Omental fat pad (tissue), 4 donors: ENCODE data around the gene SLC38A4. TPM values are rescaled to one million over a fixed set of nuclear protein-coding genes. Genes with fewer than 3 reads are reported as not detected.

Experiments used
- ATAC-seq: fragments of 150-250 bp; one replicate; pipeline ENCODE4 v1.9.1; 2016; ENCODE audit warnings: mild to moderate bottlenecking, moderate library complexity; ENCODE audit not compliant: low FRiP score
- DNase-seq: peaks from one replicate; pipeline ENCODE4 v3.0.0-alpha.2; 2019; ENCODE audit warnings: low spot score
- CTCF ChIP-seq, 3 donors: fragments of 450-650 bp; IDR thresholded peaks; one replicate each; pipeline ENCODE4 v1.5.1; 2016 to 2017; ENCODE audit warnings: antibody characterized with exemption in 3 of 3, mild to moderate bottlenecking in 3 of 3, moderate library complexity in 2 of 3
- total RNA-seq, 4 donors: library from RNA; depleted of rRNA; stranded (reverse); fragments of >200 nt; gene quantifications; one replicate each; pipeline ENCODE4 v1.1.0, GENCODE V29; 2016

SLC38A4 gene
- total RNA-seq, 4 donors from 2014 or later: 0.31 to 0.46 TPM; not detected in 2

DNA sequence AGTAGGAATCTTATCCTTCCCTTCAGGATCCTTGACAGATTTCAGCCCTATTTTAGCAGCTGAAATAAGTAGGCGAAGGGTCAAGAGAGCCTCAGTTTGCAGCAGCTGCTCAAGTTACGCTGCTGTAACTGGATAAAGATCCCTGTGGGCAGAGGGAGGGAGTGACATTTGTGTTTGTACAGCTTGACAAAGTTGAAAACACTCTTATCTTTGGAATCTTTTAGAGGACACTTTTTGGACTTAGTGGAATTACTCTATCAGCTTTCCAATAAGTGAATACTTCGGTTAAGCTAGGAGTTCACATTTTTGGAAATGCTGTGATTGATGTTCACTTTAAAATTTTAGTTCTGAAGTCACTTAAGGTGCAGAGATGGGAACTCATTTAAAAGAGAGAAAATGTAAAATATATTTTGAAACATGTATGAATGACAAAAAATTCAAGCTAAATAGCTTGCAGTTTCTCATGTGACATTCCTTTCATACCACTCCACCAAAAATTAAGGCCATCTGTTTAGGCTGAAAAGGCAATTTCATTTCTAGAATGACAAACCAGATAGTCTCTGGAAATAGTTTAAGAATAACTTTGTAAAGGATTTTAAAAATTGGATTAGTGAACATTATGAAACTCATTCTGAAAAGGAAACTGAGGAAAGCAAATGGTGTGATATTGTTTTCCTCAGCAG is 55.2 kb downstream of the SLC38A4 start:
- ATAC-seq (no peak), DNase-seq (no peak)
- no peak for TF ChIP-seq CTCF (IDR thresholded peaks at IDR 0.05)

GRCh38 chr12:46764005-46764404 is 61.8 kb downstream of the SLC38A4 start:
- no peak for DNase-seq
- no peak for ATAC-seq

DNA sequence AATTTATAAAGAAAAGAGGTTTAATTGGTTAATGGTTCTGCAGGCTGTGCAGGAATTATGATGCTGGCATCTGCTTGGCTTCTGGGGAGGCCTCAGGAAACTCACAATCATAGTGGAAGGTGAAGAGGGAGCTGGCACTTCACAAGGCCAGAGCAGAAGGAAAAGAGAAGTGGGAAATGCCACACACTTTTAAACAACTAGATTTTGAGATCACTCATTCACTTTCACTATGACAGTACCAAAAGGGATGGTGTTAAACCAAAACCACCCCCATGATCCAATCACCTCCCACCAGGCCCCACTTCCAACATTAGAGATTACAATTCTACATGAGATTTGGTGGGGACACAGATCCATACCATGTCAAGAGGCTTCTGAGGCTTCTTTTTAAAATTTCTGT is 62.6 kb downstream of the SLC38A4 start:
- ATAC-seq: no peak
- DNase-seq: no peak
- no peak for TF ChIP-seq CTCF (IDR thresholded peaks at IDR 0.05)

More at GRCh38 chr12:46764005-46764404, 61.8 kb downstream of the SLC38A4 start:
- TF ChIP-seq CTCF (IDR thresholded peaks at IDR 0.05): no peak

DNA sequence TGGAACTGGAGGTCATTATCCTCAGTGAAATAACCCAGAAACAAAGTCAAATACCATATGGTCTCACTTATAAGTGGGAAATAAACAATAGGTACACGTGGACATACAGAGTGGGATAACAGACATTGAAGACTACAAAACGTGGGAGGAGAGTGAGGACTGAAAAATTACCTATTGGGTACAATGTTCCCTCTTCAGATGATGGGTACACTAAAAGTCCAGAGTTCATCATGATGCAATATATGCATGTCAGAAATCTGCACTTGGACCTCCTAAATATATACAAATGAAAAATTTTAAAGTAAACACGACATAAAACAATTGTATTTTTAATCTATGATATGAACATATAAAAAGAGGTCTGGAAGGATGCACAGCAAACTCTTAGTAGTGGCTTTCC is 71.2 kb downstream of the SLC38A4 start:
- TF ChIP-seq CTCF (IDR thresholded peaks at IDR 0.05): no peak
- DNase-seq (no peak), ATAC-seq (no peak)

GRCh38 chr12:46752396-46752795 is 73.4 kb downstream of the SLC38A4 start:
- ATAC-seq: no peak
- no peak for TF ChIP-seq CTCF (IDR thresholded peaks at IDR 0.05)
- no peak for DNase-seq

- no peak for ATAC-seq
- no peak for TF ChIP-seq CTCF (IDR thresholded peaks at IDR 0.05)
These were observed 74.6 kb downstream of the SLC38A4 start for GRCh38 chr12:46751173-46751572.

GRCh38 chr12:46749322-46749721 is 76.5 kb downstream of the SLC38A4 start:
- no peak for TF ChIP-seq CTCF (IDR thresholded peaks at IDR 0.05)
- ATAC-seq (no peak), DNase-seq (no peak)

More at GRCh38 chr12:46751173-46751572, 74.6 kb downstream of the SLC38A4 start:
- no peak for DNase-seq
